Posterior vena cava (tissue), 2 donors: ENCODE measurements around the gene SKOR1. TPM values are rescaled to one million over a fixed set of nuclear protein-coding genes. Genes with fewer than 3 reads are reported as not detected.

ENCODE experiments used
- DNase-seq: peaks from one replicate; pipeline ENCODE4 v3.0.0-alpha.2; 2020; ENCODE audit warnings: low spot score
- intact Hi-C, 2 donors: fragments of 100-400 bp; cut with DNase I; formaldehyde crosslinking; loops; one replicate each; pipeline versions ENCODE4 v1.14.1 to v1.14.2; 2022 to 2023
- total RNA-seq, 2 donors: library from RNA; stranded (reverse); fragmentation: NEBNext Ultra II Directional; extraction: Animal tissue kit (Norgen Biotek cat#: 25700); gene quantifications; one replicate each; pipeline ENCODE4 v1.2.1, GENCODE V29; 2021
- donor health status: DM: yes; HTN: yes; CAD: no.
- donor health status: DM: yes; HTN: yes; CAD: no.

The SKOR1 gene
- total RNA-seq, 2 donors from 2014 or later: 0.51 to 0.76 TPM

- intact Hi-C loops: no loop called here
- peak; percentile 73 for DNase-seq
Observed at GRCh38 chr15:67828278-67828968, 3.1 kb downstream of the SKOR1 start.

- peak; percentile 68 for DNase-seq
- intact Hi-C loops: no loop called here
Observed at GRCh38 chr15:67828969-67829646, 3.8 kb downstream of the SKOR1 start.

- intact Hi-C loops: loop anchor here in 1 of 2 donors (10.0 kb wide), 1 partner anchor 335 kb away; no protein-coding TSS in a partner anchor
- no peak for DNase-seq
Observed at GRCh38 chr15:67829647-67830504, 4.6 kb downstream of the SKOR1 start.

GRCh38 chr15:67831363-67831762 is 6.1 kb downstream of the SKOR1 start:
- no peak for DNase-seq
- intact Hi-C loops: loop anchor here in 1 of 2 donors (10.0 kb wide), 1 partner anchor 337 kb away; no protein-coding TSS in a partner anchor

- peak; percentile 78 for DNase-seq
Observed at GRCh38 chr15:67832031-67832551, 6.8 kb downstream of the SKOR1 start.

GRCh38 chr15:67832897-67833709 is 7.8 kb downstream of the SKOR1 start:
- DNase-seq: peak; percentile 75
- intact Hi-C loops: loop anchor here in 1 of 2 donors (10.0 kb wide), 1 partner anchor 338 kb away; no protein-coding TSS in a partner anchor

More at GRCh38 chr15:67832031-67832551, 6.8 kb downstream of the SKOR1 start:
- intact Hi-C loops: loop anchor here in 1 of 2 donors (10.0 kb wide), 1 partner anchor 337 kb away; no protein-coding TSS in a partner anchor

GRCh38 chr15:67833710-67834511 is 8.6 kb downstream of the SKOR1 start:
- intact Hi-C loops: loop anchor here in 1 of 2 donors (10.0 kb wide), 1 partner anchor 339 kb away; no protein-coding TSS in a partner anchor
- DNase-seq: peak; percentile 81

- intact Hi-C loops: loop anchor here in 1 of 2 donors (5.0 to 10.0 kb wide), 2 partner anchors 340 to 377 kb away; no protein-coding TSS in a partner anchor
- peak; percentile 78 for DNase-seq
Observed at GRCh38 chr15:67834581-67835296, 9.4 kb downstream of the SKOR1 start.

GRCh38 chr15:67835297-67836133 is 10.2 kb downstream of the SKOR1 start:
- DNase-seq: peak; percentile 84

GRCh38 chr15:67836134-67836455 is 10.8 kb downstream of the SKOR1 start:
- intact Hi-C loops: loop anchor here in 1 of 2 donors (5.0 to 10.0 kb wide), 2 partner anchors 341 to 379 kb away; no protein-coding TSS in a partner anchor
- DNase-seq: no peak

More at GRCh38 chr15:67835297-67836133, 10.2 kb downstream of the SKOR1 start:
- intact Hi-C loops: loop anchor here in 1 of 2 donors (5.0 to 10.0 kb wide), 2 partner anchors 341 to 378 kb away; no protein-coding TSS in a partner anchor

GRCh38 chr15:67836477-67836876 is 11.2 kb downstream of the SKOR1 start:
- intact Hi-C loops: loop anchor here in 1 of 2 donors (5.0 to 10.0 kb wide), 2 partner anchors 342 to 379 kb away; no protein-coding TSS in a partner anchor
- peak; percentile 79 for DNase-seq

- intact Hi-C loops: loop anchor here in 1 of 2 donors (5.0 to 10.0 kb wide), 2 partner anchors 342 to 380 kb away; no protein-coding TSS in a partner anchor
- DNase-seq: no peak
Observed at GRCh38 chr15:67836955-67837354, 11.6 kb downstream of the SKOR1 start.

GRCh38 chr15:67838789-67839332 is 13.6 kb downstream of the SKOR1 start:
- DNase-seq: peak; percentile 87
- intact Hi-C loops: loop anchor here in 1 of 2 donors (5.0 to 10.0 kb wide), 2 partner anchors 344 to 382 kb away; no protein-coding TSS in a partner anchor

- no peak for DNase-seq
- intact Hi-C loops: loop anchor here in 1 of 2 donors (5.0 to 10.0 kb wide), 2 partner anchors 345 to 382 kb away; no protein-coding TSS in a partner anchor
Observed at GRCh38 chr15:67839499-67839928, 14.2 kb downstream of the SKOR1 start.
